HFF-Myc (cell line): ENCODE results near the gene CKAP5.

Experiments
- DNase-seq: peaks from one replicate; pipeline ENCODE4 v3.0.0-alpha.2; 2011; ENCODE audit warnings: low read depth; ENCODE audit errors: extremely low read depth
- H3K4me3 ChIP-seq: replicated peaks from 2 replicates; pipeline ENCODE4 v1.5.1; 2011; ENCODE audit warnings: low read depth, mild to moderate bottlenecking, control low read depth, low read length
- TF ChIP-seq, protein P1 (sequence below): IDR thresholded peaks from 2 replicates; pipeline ENCODE4 v1.5.1; 2012; ENCODE audit warnings: mild to moderate bottlenecking, low read depth, low read length, control low read depth; ENCODE audit errors: missing control alignments

Gene CKAP5

DNA sequence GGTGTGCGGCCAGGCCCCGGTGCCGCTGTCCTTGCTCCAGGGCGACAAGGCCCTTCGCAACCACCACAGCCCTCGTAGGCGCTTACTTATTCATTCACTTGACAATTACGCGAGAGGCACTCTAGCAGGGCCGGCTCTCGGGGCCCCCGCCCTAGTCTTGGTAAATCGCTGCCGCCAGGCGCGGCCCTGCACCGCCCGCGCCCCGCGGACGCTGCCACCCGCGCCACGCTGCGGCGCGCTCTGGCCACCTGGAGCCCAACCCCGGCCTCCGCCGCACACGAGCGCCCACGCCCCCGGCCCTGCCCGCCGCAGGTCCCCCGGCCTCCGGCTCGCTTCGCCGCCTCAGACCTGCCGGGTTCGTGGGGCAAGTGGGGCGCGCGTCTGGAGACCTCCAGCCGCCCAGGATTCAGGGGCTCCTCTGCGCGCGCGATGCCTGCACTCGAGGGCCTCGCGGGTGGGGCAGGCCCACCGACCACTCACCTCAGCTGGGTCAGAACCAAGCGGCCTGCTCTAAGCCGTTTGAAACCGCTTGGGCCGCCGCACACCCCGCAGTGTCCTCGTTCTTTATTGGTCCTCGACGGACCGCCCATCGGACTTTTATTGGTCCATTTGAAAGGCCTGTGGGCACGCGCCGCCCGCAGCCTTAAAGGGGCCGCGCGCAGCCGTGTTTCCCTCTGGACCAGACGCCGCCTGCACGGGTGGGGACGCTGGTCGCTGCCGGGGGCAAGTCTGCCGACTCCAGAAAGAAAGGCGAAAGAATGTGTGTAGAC, at the start of gene CKAP5:
CKAP5 (minus strand) TSS at position 541 of the 770 bp plus-strand sequence. CDS start 25,049 bp downstream, outside the sequence.
- DNase-seq = peak; percentile 67
- TF ChIP-seq, protein P1, sequence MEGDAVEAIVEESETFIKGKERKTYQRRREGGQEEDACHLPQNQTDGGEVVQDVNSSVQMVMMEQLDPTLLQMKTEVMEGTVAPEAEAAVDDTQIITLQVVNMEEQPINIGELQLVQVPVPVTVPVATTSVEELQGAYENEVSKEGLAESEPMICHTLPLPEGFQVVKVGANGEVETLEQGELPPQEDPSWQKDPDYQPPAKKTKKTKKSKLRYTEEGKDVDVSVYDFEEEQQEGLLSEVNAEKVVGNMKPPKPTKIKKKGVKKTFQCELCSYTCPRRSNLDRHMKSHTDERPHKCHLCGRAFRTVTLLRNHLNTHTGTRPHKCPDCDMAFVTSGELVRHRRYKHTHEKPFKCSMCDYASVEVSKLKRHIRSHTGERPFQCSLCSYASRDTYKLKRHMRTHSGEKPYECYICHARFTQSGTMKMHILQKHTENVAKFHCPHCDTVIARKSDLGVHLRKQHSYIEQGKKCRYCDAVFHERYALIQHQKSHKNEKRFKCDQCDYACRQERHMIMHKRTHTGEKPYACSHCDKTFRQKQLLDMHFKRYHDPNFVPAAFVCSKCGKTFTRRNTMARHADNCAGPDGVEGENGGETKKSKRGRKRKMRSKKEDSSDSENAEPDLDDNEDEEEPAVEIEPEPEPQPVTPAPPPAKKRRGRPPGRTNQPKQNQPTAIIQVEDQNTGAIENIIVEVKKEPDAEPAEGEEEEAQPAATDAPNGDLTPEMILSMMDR = no peak
- peak within 1 kb of the TSS; percentile 94 for H3K4me3 ChIP-seq

GRCh38 chr11:46895821-46896220, 49.7 kb upstream of the CKAP5 start:
- no peak for DNase-seq
- no peak overlapping the region for H3K4me3 ChIP-seq
- TF ChIP-seq, protein P1 = no peak

DNA sequence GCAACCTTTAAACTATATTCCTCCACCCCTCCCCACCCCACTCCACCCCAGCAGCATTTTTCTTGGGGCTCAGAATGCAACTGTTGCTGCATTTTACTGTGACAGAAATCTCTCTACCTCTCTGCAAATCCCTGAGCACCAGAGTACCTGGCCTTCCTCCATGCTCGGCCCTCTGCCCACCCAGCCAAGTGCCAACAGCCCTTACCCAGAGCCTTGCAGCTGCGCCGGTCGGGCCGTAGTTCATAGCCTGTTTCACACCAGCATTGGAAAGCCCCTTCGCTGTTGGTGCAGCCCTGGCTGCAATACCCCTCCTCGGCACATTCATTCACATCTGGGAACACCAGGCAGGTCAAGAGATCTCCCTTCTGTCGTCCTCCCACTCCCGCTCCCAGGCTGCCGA, 48.9 kb upstream of the CKAP5 start:
- no peak for DNase-seq
- TF ChIP-seq, protein P1 = no peak
- H3K4me3 ChIP-seq = no peak overlapping the region

- DNase-seq = no peak
- TF ChIP-seq, protein P1 = no peak
- H3K4me3 ChIP-seq = no peak overlapping the region
Observed at GRCh38 chr11:46894506-46894905, 48.4 kb upstream of the CKAP5 start.

GRCh38 chr11:46892838-46893237, 46.8 kb upstream of the CKAP5 start:
- TF ChIP-seq, protein P1 = no peak
- no peak overlapping the region for H3K4me3 ChIP-seq

DNA sequence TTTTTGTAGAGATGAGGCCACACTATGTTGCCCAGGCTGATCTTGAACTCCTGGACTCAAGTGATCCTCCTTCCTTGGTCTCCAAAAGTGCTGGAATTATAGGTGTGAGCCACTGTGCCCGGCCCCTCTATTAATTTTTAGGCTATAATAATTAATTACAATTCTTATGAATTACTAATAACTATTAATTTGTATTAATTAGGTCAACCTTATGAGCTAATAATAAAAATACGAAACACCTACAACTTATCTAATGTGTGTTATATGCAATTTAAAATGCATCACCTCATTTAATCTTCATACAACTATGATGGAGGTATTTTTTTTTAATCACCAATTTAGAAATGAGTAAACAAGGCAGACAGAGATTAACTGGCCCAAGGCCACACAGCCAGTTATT, 46.0 kb upstream of the CKAP5 start:
- TF ChIP-seq, protein P1 = no peak
- DNase-seq = no peak
- no peak overlapping the region for H3K4me3 ChIP-seq

More at GRCh38 chr11:46892838-46893237, 46.8 kb upstream of the CKAP5 start:
- DNase-seq = no peak
